HG03159 (cell line): ENCODE results near the gene TCEANC.
A peak's percentile ranks its signal among the peaks of the same experiment; 100 is the strongest.

Experiments
- ATAC-seq: cut with Tn5 transposase; IDR thresholded peaks from one replicate; pipeline ENCODE4 v1.9.1; 2021; ENCODE audit warnings: mild to moderate bottlenecking, moderate library complexity; ENCODE audit not compliant: unreplicated experiment

Gene TCEANC

DNA sequence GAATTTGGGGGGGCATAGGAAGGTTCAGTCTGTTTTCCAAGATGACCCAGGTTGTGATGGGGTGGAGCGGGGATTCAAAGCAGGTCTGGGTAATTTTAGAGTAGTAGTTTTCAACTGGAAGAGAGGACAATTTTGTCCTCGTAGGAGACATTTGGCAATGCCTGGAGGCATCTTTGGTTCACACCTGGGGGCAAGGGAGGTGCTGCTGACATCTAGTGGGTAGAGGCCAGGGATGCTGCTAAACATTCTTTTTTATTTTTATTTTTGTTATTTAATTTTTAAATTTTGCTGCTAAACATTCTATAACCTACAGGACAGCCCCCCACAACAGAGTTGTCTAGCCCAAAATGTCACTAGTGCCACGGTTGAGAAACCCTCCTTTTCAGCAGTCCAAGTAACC, 37.9 kb downstream of the TCEANC start:
- no peak for ATAC-seq

GRCh38 chrX:13691841-13692371, 39.0 kb downstream of the TCEANC start:
- ATAC-seq, result no peak

DNA sequence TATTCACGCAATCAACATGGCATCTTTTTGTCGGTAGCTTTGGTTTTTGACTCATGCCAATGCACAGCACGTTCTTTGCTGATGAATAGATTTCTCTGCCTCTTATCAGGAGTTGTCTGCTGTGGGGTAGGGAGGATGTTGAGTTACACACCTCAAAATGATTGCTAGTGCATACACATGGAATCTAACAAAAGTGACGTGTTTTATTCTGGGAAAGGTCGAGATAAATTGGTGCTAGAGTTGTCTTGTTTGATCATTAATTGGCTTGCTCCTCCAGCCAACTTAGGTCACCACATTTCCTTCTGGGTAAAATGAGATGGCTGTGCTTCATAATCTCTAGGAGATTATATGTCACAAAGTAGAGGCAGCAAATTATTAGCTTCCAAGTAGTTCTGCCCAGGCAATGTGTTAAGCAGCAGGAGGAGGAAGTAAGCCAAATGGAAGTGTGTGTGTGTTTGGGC, 39.9 kb downstream of the TCEANC start:
- ATAC-seq, result no peak

GRCh38 chrX:13693341-13693961, 40.5 kb downstream of the TCEANC start:
- no peak for ATAC-seq

DNA sequence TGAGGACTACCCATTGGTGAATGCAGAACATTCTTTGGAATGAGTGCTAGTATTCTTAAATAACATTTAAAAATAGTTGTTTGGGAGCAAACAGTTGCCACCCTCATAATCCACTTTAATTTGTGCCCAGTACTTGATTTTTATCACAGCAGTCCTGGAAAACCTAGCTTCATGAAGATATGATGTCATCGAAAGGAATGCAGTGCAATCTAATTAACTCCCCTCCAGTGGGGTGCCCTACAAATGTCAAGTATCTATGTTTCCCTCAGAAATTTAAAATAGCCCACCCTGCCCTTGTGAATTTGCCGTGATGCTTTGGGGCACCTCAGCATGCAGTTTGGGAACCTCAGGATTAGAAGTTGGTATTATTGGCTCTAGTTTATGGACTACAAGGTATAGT, 41.4 kb downstream of the TCEANC start:
- no peak for ATAC-seq

DNA sequence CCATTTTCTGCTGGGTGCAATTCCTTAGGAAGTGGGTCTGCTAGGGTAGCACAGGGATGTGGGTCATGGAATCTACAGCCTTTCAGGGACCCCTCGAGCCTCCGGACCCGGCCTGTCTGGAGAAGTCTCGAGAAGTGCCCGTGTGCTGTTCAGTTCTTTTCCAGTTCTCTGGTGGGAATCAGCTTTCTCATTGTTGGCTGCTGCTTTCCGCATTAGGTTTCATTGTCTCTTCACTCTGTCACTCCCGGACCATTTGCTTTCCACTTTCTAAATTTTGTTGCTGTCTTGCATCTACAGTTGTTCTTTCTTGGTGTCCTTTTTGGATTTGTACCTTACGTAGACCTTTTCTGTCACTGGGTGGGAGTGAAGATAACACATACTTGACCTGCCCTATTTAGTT, 42.0 kb downstream of the TCEANC start:
- ATAC-seq, result no peak

DNA sequence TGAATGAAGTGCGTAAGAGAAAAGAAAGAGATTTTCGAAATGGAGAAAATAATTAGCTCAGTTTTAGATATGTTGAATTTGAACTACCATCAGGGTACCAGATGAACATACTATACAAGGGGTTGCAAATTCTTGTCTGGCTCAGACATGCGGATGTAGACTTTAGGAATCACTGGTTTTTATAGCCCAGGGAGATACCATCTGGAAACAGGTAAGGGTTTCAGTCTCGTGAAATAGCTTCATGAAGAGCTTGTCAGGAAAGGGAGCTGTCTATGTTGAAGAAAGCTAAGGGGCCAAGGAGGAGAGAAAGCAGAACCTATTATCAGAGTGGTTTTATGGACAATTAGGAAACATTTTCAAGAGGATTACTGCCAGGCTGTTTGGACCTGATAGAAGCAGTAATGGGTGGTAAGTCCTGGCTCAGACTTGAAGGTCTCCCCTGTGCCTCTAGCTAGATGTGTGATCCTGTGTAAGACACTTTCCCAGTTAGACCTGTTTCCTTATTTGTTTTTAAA, 42.7 kb downstream of the TCEANC start:
- no peak for ATAC-seq

DNA sequence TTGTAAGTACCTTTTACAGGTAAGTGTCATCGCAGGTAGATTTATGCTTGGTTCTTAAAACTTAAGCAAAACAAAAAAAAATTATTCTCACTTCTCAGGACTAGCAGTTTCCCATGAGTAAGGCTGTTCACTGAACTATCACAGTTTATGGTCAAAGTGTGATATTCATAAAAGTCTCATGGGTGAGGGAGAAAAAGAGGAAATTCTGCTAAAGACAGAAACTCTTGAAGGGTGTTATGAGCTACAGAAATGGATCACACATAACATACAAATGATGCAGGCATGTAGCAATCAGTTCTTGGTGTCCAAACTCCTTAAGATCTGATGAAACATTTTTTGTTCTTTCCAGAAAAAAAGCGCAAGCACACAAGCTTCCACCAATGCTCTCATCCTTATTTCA, 44.5 kb downstream of the TCEANC start:
- ATAC-seq, result peak; percentile 51

DNA sequence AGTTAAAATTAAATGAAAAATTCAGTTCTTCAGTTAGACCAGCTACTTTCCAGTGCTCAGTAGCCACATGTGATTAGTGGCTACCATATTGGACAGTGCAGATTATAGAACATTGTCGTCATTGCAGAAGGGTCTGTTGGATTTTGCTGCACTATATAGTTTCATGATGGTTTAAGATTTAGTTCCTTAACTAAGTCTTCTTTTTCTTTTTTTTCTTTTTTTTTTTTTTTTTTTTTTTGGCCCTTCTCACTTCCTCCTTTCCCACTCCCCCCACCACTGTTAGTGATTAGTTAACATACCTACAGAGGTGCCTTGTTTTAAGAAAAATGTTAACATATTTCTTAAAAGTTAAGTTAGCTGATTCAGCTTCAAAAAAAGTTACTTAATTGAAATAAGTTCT, 45.0 kb downstream of the TCEANC start:
- peak; percentile 14 for ATAC-seq

GRCh38 chrX:13698432-13698831, 45.5 kb downstream of the TCEANC start:
- no peak for ATAC-seq

- no peak for ATAC-seq
These were observed 46.4 kb downstream of the TCEANC start for GRCh38 chrX:13699183-13699826.

DNA sequence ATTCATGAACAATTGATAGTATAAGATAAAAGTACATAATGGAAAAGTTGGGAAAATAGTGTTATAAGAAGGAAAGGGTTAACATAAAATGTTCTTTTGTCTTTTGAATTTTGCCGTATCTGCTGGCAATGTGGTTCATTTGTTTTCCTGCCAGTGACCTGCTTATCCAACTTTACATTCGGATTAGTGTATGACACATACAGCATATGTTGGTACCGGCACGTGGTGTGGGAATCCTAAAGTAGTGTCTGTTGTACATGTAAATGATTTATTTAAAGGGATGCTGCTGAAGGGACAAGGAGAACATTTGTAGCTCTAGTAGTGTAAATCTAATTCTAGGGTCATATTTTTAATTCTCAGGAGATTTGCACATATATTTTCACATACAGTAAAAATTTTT, 47.4 kb downstream of the TCEANC start:
- no peak for ATAC-seq

DNA sequence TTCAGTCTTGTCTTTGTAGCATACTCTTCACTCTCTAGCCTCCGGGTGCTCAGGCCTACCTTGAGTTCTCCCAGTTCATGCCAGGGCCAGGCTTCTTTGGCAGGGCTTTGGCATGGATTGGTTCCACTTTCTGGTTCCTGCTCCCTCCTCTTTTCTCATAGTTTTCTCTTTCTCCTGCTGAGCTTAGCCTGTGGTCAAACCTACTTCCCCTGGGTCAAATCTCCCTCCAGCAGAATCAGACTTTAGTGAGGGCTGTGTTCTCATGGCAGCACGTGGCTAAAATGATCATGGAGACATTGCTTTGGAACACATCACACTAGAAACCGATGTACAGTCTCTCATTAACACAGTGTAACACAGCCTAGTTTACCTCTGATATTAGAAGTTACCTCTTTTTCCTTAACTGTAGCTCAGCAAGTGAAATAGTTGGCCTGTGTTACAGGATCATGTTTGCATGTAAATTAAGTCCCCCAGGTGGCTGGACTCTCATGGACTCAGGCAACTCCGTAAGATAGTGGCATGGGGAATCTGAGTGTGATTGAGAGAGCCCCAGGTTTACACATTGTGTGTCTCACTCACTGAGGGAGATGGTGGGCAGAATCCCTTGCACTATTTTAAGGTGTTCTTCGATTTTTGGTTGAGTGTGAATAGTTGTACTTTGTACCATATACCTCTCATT, 49.3 kb downstream of the TCEANC start:
- ATAC-seq, result no peak

DNA sequence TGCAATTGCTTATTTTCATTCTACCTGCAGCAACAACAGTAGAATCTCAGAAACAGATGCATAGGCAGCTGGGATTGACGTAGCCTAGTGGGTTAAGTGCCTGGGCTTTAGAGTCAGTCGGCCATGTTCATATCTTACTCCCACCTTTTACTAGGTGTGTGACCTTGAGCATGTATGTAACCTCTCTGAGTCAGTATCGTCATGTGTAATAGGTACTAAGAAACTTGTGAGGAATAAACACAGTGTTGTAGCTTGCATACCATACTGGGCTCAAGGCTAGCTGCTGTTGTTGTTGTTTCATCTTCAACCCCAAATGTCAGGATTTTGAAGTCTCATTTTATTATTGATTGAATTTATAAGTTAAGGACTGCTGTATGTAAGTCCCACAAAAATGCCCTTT, 50.2 kb downstream of the TCEANC start:
- ATAC-seq, result no peak

DNA sequence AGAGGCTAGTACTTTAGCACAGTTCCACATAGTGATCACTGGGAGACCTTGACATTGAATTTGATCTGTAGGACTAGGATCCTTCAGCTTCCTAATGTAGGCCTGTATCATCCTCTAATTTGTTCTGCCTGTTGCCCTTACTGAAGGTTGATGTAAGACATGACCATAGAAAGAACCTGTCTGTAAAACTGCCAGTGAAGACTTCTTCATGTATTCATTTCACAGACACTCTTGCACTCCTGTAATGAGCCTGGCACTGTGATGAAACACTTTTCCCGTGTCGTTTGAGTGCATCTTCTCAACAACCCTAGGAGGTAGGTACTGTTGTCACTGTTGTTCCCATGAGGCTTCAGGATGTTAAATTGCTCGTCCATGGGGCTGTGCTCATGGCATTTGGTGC, 50.6 kb downstream of the TCEANC start:
- ATAC-seq, result no peak

- ATAC-seq, result no peak
These were observed 58.2 kb downstream of the TCEANC start for GRCh38 chrX:13711141-13711540.
